WERI-Rb-1 (cell line): ENCODE measurements around the gene GRIK4.

ENCODE experiments used
- DNase-seq: peaks from one replicate; pipeline ENCODE4 v3.0.0-alpha.2; 2020
- H3K27ac ChIP-seq: fragments of 250-450 bp; sonication (Bioruptor Pico); 2 replicates; pipeline ENCODE4 v1.5.1; 2020; ENCODE audit warnings: mild to moderate bottlenecking, moderate library complexity
- H3K27me3 ChIP-seq: fragments of 250-450 bp; sonication (Bioruptor Pico); 2 replicates; pipeline ENCODE4 v1.5.1; 2021; ENCODE audit warnings: mild to moderate bottlenecking, low read depth, moderate library complexity; ENCODE audit not compliant: insufficient read depth, severe bottlenecking
- H3K36me3 ChIP-seq: fragments of 250-450 bp; sonication (Bioruptor Pico); 2 replicates; pipeline ENCODE4 v1.5.1; 2020; ENCODE audit warnings: mild to moderate bottlenecking, moderate library complexity
- H3K4me3 ChIP-seq: 2 replicates; pipeline ENCODE4 v1.5.1; 2011; ENCODE audit warnings: low read depth, mild to moderate bottlenecking, control low read depth, low read length
- H3K9me3 ChIP-seq: fragments of 250-450 bp; sonication (Bioruptor Pico); 2 replicates; pipeline ENCODE4 v1.5.1; 2021; ENCODE audit warnings: mild to moderate bottlenecking, moderate library complexity; ENCODE audit not compliant: severe bottlenecking
- CTCF ChIP-seq: IDR thresholded peaks from 2 replicates; pipeline ENCODE4 v1.5.1; 2011; ENCODE audit warnings: low read depth, mild to moderate bottlenecking, control low read depth, inconsistent platforms, low read length

The GRIK4 gene

GRCh38 chr11:120558744-120559431, 47.3 kb downstream of the GRIK4 start:
- Histone ChIP-seq H3K36me3 (no peaks in the 10 kb centered on the region), H3K4me3 (no peak overlapping the region), H3K27me3 (no peaks in the 10 kb centered on the region), H3K27ac (no peak overlapping the region), H3K9me3 (no peaks in the 10 kb centered on the region)
- DNase-seq = no peak
- no peak for TF ChIP-seq CTCF

GRCh38 chr11:120561286-120561685, 49.7 kb downstream of the GRIK4 start:
- Histone ChIP-seq H3K27ac (peak overlapping the region; percentile 67), H3K27me3 (no peaks in the 10 kb centered on the region), H3K4me3 (no peak overlapping the region), H3K9me3 (no peaks in the 10 kb centered on the region), H3K36me3 (no peaks in the 10 kb centered on the region)
- TF ChIP-seq CTCF = no peak
- no peak for DNase-seq

GRCh38 chr11:120562806-120563425, 51.4 kb downstream of the GRIK4 start:
- Histone ChIP-seq H3K27ac (peak overlapping the region; percentile 67), H3K27me3 (no peaks in the 10 kb centered on the region), H3K9me3 (no peaks in the 10 kb centered on the region), H3K4me3 (no peak overlapping the region), H3K36me3 (no peaks in the 10 kb centered on the region)
- DNase-seq = no peak
- no peak for TF ChIP-seq CTCF

- H3K27me3 ChIP-seq = no peaks in the 10 kb centered on the region
- no peak for TF ChIP-seq CTCF
- no peak overlapping the region for H3K4me3 ChIP-seq
- no peaks in the 10 kb centered on the region for H3K36me3 ChIP-seq
- DNase-seq = no peak
- H3K27ac ChIP-seq = peak overlapping the region; percentile 67
- no peaks in the 10 kb centered on the region for H3K9me3 ChIP-seq
Observed at GRCh38 chr11:120563703-120564572, 52.4 kb downstream of the GRIK4 start.

- peak overlapping the region; percentile 67 for H3K27ac ChIP-seq
- DNase-seq = peak; percentile 86
- H3K9me3 ChIP-seq = no peaks in the 10 kb centered on the region
- no peaks in the 10 kb centered on the region for H3K27me3 ChIP-seq
- H3K4me3 ChIP-seq = peak overlapping the region; percentile 15
- peak; percentile 62; the same call in 1 of the 2 replicates for TF ChIP-seq CTCF
- H3K36me3 ChIP-seq = no peaks in the 10 kb centered on the region
Observed at GRCh38 chr11:120564573-120565311, 53.2 kb downstream of the GRIK4 start.
